Left ventricle myocardium inferior (tissue), 1 donor: ENCODE results near the gene BOLA3. TPM values are rescaled to one million over a fixed set of nuclear protein-coding genes. Genes with fewer than 3 reads are reported as not detected.
"Not testable (repeated sequence)": the region's sequence is repeated elsewhere in the genome, so short reads cannot be mapped to it uniquely, and the experiment has no call there.

Source experiments
- DNase-seq: peaks from one replicate; pipeline ENCODE4 v3.0.0-alpha.2; 2020
- H3K27ac ChIP-seq: fragments of 200-600 bp; replicated peaks from 2 replicates; pipeline ENCODE4 v1.8.0; 2021
- H3K27me3 ChIP-seq: fragments of 200-600 bp; 2 replicates; pipeline ENCODE4 v1.8.0; 2021; ENCODE audit warnings: low read depth
- H3K36me3 ChIP-seq: fragments of 200-600 bp; 2 replicates; pipeline ENCODE4 v1.8.0; 2021
- H3K4me1 ChIP-seq: fragments of 200-600 bp; 2 replicates; pipeline ENCODE4 v1.8.0; 2021
- H3K4me3 ChIP-seq: fragments of 200-600 bp; 2 replicates; pipeline ENCODE4 v1.8.0; 2021; ENCODE audit warnings: mild to moderate bottlenecking, moderate library complexity
- H3K9me3 ChIP-seq: fragments of 200-600 bp; replicated peaks from 2 replicates; pipeline ENCODE4 v1.8.0; 2021
- CTCF ChIP-seq: fragments of 200-600 bp; IDR thresholded peaks from 2 replicates; pipeline ENCODE4 v1.8.0; 2021; ENCODE audit warnings: antibody characterized with exemption, mild to moderate bottlenecking, borderline replicate concordance
- intact Hi-C: fragments of 100-400 bp; cut with micrococcal nuclease; formaldehyde crosslinking; loops from one replicate; pipeline ENCODE4 v1.11.0; 2022
- total RNA-seq: library from RNA; stranded (reverse); fragmentation: NEBNext Ultra II Directional; extraction: Animal tissue kit (Norgen Biotek cat#: 25700); gene quantifications from one replicate; pipeline ENCODE4 v1.2.1, GENCODE V29; 2021
- donor health status: DM: no; HTN: yes; CAD: no; lungs with severe emphysema.

Gene BOLA3
- total RNA-seq, 1 donor from 2014 or later = 81.2 TPM

GRCh38 chr2:74137651-74138599 is 9.8 kb downstream of the BOLA3 start:
- H3K27ac ChIP-seq = no peak overlapping the region
- no peaks in the 10 kb centered on the region for H3K4me1 ChIP-seq
- peaks cover 6% of the 10 kb centered on the region for H3K9me3 ChIP-seq
- H3K36me3 ChIP-seq = peaks cover 51% of the 10 kb centered on the region
- TF ChIP-seq CTCF = no peak
- no peaks in the 10 kb centered on the region for H3K27me3 ChIP-seq
- no peak for DNase-seq
- no peak overlapping the region for H3K4me3 ChIP-seq
- intact Hi-C loops = no loop called here

DNA sequence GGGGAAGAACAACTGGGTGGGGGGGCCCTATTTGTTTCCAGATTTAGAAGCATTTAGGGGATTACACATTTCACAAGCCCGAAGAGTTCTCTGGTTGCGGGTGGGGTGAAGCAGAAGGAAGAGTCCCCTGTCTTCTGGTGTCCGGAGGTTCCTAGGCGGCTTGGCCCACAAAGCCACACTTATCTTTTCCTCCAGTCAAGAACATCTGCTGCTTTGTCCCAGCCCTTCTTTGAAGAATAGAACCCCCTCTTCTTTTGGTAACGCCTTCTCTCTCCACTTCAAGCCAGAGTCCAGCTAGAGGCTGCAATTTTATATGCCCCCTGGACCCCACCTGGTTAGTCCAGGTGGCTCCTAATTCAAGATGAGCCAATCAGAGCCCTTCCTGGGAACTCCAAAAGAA is 15.8 kb downstream of the BOLA3 start:
- intact Hi-C loops = no loop called here
- Histone ChIP-seq H3K27me3 (no peaks in the 10 kb centered on the region), H3K4me1 (no peaks in the 10 kb centered on the region), H3K9me3 (peaks cover 6% of the 10 kb centered on the region), H3K27ac (no peak overlapping the region), H3K4me3 (no peak overlapping the region), H3K36me3 (peaks cover 24% of the 10 kb centered on the region)
- DNase-seq = no peak
- no peak for TF ChIP-seq CTCF

DNA sequence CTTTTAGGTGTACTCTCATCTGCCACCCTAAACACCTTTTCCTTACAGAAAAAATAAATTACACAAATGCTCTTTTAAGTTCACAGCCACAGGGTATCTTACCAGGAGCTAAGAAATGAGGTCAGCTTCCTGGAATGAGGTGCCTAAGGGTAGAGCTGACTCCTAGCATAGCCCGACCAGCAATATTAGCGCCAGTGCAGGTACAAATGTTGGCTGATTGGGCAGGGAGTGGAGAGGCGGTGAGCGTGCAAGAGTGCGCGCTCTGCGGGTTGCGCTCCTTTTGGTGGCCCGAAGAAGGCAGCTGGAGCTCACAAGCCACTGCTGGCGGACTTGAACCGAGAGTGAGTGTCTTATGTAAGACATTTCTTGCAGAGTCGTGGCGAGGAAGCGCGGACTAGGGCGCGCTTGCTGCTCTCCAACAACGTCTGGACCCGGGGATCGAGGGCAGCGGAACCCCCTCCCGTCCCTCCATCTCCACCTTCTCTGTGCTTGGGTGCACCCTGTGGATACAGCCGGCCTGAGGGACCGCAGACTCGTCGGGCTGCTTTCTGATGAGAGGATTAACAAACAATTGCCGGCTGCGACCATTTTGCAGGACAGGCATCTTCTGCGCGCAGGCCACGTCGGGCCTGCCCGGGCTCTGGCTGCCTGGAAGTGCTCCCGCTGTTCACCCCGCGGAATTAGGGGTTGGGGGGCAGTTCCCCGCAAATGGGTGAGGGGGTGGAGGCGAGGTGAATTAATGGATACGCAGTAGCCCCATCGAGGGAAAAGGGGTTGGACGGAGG is 17.3 kb downstream of the BOLA3 start:
- Histone ChIP-seq H3K27me3 (no peaks in the 10 kb centered on the region), H3K36me3 (peaks cover 23% of the 10 kb centered on the region), H3K9me3 (peaks cover 6% of the 10 kb centered on the region), H3K4me3 (no peak overlapping the region), H3K4me1 (no peaks in the 10 kb centered on the region), H3K27ac (no peak overlapping the region)
- TF ChIP-seq CTCF = no peak
- intact Hi-C loops = no loop called here
- no peak for DNase-seq

DNA sequence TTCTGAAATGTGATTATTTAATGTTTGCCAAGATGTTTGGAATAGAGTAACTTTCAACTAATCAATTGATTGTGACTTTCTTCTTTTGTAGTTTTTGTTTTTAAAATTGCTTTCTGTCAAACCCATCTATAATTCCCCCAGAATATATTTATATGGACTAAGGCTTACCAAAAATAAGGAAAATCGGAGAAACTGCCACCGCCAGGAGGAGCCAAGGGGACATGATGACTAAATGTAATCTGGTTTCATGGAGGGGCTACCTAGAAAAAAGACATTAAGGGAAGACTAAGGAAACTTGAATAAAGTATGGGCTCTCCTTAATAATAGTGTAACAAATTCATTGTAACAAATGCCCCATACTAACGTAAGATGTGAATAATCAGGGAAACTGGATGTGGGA is 19.5 kb downstream of the BOLA3 start:
- TF ChIP-seq CTCF = no peak
- Histone ChIP-seq H3K4me1 (no peaks in the 10 kb centered on the region), H3K27ac (no peak overlapping the region), H3K4me3 (no peak overlapping the region), H3K9me3 (peaks cover 5% of the 10 kb centered on the region), H3K36me3 (peaks cover 1% of the 10 kb centered on the region), H3K27me3 (no peaks in the 10 kb centered on the region)
- intact Hi-C loops = no loop called here
- no peak for DNase-seq

DNA sequence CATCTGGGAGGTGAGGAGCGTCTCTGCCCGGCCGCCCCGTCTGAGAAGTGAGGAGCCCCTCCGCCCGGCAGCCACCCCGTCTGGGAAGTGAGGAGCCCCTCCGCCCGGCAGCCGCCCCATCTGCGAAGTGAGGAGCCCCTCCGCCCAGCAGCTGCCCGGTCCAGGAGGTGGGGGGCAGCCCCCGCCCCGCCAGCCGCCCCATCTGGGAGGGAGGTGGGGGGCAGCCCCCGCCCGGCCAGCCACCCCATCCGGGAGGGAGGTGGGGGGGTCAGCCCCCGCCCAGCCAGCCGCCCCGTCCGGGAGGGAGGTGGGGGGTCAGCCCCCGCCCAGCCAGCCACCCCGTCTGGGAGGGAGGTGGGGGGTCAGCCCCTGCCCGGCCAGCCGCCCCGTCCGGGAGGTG is 23.8 kb downstream of the BOLA3 start:
- H3K27me3 ChIP-seq, H3K27ac ChIP-seq, H3K36me3 ChIP-seq, H3K4me3 ChIP-seq, intact Hi-C loops, DNase-seq: not testable (repeated sequence)
- Histone ChIP-seq H3K4me1 (peaks cover 15% of the 10 kb centered on the region), H3K9me3 (peaks cover 21% of the 10 kb centered on the region)

GRCh38 chr2:74121846-74122245 is 25.9 kb downstream of the BOLA3 start:
- H3K4me3 ChIP-seq, H3K27ac ChIP-seq, H3K27me3 ChIP-seq, H3K36me3 ChIP-seq, DNase-seq, intact Hi-C loops: not testable (repeated sequence)
- Histone ChIP-seq H3K4me1 (peaks cover 15% of the 10 kb centered on the region), H3K9me3 (peaks cover 21% of the 10 kb centered on the region)
